ENCODE data around the gene SREBF2.

Gene SREBF2

DNA sequence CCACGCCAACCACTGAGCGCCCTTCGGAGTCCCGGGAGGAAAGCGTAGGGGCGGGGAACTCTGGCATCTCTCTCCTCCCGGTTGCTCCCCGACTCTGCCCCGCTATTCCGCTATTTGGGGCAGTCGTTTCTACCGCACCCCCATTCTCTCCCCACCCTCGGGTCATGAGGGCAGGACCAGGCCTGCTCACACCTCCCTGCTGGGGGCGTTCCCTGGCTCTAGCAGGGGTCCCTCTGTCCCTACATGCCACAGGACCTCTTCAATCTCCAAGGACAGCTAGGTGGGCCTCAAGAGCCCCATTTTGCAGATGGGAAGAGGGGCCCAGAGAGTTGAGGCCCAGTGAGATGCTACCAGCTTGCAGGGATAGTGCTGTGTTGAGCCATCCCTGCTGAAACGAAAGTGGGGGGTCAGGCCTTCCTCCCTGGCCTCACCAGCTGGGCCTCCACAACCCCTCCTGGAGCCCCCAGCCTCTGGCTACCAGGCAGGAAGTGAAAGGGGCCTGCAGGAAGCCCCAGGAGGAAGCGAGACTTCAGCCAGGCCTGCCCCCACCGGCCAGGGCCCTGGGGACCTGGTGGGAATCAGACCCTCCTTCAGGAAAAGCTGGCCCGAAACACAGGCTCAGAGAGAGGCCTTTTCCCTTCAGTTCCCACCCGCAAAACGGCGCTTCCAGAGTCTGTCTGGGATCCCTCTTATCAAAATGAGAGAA lies 87.5 kb downstream of the SREBF2 start:
- peak overlapping the region; percentile 9 to 43 for H3K4me3 ChIP-seq (ENCODE audit: low read length in 2 of 2)
- peak overlapping the region in 1 of 2 donors; percentile 77 for H3K27ac ChIP-seq (ENCODE audit: low read depth in 2 of 2, low read length in 2 of 2)
- peaks cover 23 to 29% of the 10 kb centered on the region in 2 donors for H3K27me3 ChIP-seq (ENCODE audit: control insufficient read depth in 2 of 2, insufficient read depth in 2 of 2, low read length in 2 of 2)
- H3K4me1 ChIP-seq (ENCODE audit: control insufficient read depth in 2 of 2, insufficient read depth in 2 of 2, low read length in 2 of 2) = peaks cover 11 to 21% of the 10 kb centered on the region in 2 donors
- no peaks in the 10 kb centered on the region for H3K36me3 ChIP-seq (ENCODE audit: control insufficient read depth in 2 of 2, insufficient read depth in 2 of 2, low read length in 2 of 2)
- H3K9ac ChIP-seq (ENCODE audit: low read depth in 1 of 2, low read length in 2 of 2) = no peak overlapping the region
- no peaks in the 10 kb centered on the region for H3K9me3 ChIP-seq (ENCODE audit: control insufficient read depth in 2 of 2, low read length in 2 of 2)

DNA sequence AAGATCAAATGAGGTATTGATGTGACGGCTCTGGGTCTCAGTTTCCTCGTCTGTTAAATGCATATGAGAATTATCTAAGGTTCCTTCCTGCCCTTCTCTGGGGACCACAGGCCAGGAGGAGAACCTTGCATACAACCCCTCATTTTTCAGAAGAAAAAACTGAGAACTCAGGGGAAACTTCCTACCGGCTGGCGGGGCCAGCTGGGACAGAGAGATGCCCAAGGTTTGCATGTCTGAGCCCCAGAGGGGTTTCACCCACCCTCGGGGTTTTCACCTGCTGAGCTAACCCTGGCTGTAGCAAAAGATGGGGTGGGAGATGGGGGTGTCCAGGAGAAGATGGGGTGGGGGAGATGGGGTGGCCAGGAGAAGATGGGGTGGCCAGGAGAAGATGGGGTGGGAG lies 89.4 kb downstream of the SREBF2 start:
- H3K4me1 ChIP-seq (ENCODE audit: control insufficient read depth in 2 of 2, insufficient read depth in 2 of 2, low read length in 2 of 2) = peaks cover 10 to 21% of the 10 kb centered on the region in 2 donors
- no peak overlapping the region for H3K27ac ChIP-seq (ENCODE audit: low read depth in 2 of 2, low read length in 2 of 2)
- no peaks in the 10 kb centered on the region for H3K9me3 ChIP-seq (ENCODE audit: control insufficient read depth in 2 of 2, low read length in 2 of 2)
- H3K9ac ChIP-seq (ENCODE audit: low read depth in 1 of 2, low read length in 2 of 2) = no peak overlapping the region
- H3K4me3 ChIP-seq (ENCODE audit: low read length in 2 of 2) = no peak overlapping the region
- peaks cover 13 to 21% of the 10 kb centered on the region in 2 donors for H3K27me3 ChIP-seq (ENCODE audit: control insufficient read depth in 2 of 2, insufficient read depth in 2 of 2, low read length in 2 of 2)
- H3K36me3 ChIP-seq (ENCODE audit: control insufficient read depth in 2 of 2, insufficient read depth in 2 of 2, low read length in 2 of 2) = no peaks in the 10 kb centered on the region

DNA sequence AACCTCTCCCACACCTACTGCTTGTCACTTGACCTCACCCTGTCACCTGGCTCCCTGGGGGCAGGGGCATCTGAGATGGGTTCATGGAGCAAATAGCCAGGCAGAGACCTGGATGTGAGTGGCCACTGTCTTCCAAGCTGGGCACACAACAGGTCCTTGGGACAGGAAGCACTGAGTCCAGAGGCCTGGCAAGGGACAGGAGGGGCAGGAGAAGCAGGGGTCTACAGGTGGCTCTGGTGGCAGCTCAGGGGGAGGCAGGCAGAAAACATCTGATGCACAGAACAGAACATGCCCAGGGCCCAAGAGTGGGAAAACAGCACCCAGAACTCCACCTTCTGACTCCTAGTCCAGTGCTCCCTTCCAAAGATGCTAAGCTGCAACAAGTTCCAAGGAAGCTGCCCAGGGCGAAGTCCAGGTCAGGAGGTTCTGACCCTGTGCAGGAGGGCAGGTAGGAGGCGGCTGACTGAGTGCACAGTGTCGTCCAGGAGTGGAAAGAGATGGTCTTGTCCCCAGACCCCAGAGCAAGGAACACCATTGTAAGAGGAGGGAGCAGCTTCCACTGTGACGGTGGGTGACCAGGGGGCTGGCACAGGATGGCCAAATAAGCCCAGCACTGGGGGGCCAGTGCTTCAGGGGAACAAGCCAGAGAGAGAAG lies 90.2 kb downstream of the SREBF2 start:
- Histone ChIP-seq H3K27ac (ENCODE audit: low read depth in 2 of 2, low read length in 2 of 2) (no peak overlapping the region), H3K4me1 (ENCODE audit: control insufficient read depth in 2 of 2, insufficient read depth in 2 of 2, low read length in 2 of 2) (peaks cover 10 to 15% of the 10 kb centered on the region in 2 donors), H3K4me3 (ENCODE audit: low read length in 2 of 2) (no peak overlapping the region), H3K9me3 (ENCODE audit: control insufficient read depth in 2 of 2, low read length in 2 of 2) (no peaks in the 10 kb centered on the region), H3K27me3 (ENCODE audit: control insufficient read depth in 2 of 2, insufficient read depth in 2 of 2, low read length in 2 of 2) (peaks cover 10 to 19% of the 10 kb centered on the region in 2 donors), H3K9ac (ENCODE audit: low read depth in 1 of 2, low read length in 2 of 2) (no peak overlapping the region), H3K36me3 (ENCODE audit: control insufficient read depth in 2 of 2, insufficient read depth in 2 of 2, low read length in 2 of 2) (no peaks in the 10 kb centered on the region)

DNA sequence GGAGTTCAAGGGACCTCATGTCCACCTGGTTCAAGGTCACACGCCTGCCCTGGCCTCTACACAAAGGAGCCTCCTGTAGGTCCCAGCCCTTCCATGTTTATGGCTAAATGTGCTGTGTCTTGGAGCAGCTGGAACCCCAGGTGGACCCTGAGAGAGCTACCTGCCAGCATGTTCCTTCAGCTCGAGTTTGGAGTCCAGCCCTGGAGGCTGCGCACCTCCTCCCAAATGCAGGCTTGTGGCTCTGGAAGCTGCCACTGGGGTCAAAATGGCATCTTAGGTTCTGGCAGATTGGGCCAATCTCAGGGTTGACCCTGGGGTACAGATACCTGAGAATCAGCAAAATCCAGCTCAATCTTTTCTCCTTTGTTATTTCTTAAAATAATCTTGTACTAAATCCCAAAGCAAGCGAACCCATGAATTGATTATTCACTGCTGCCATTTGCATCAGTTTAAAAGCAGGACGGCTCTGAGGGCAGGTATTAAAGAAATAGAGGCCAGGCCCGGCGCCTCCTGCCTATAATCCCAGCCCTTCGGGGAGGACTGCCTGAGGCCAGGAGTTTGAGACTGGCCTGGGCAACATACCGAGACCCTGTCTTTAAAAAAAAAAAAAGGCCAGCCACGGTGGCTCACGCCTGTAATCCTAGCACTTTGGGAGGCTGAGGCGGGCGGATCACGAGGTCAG lies 90.8 kb downstream of the SREBF2 start:
- peaks cover 7 to 16% of the 10 kb centered on the region in 2 donors for H3K27me3 ChIP-seq (ENCODE audit: control insufficient read depth in 2 of 2, insufficient read depth in 2 of 2, low read length in 2 of 2)
- no peaks in the 10 kb centered on the region for H3K9me3 ChIP-seq (ENCODE audit: control insufficient read depth in 2 of 2, low read length in 2 of 2)
- H3K36me3 ChIP-seq (ENCODE audit: control insufficient read depth in 2 of 2, insufficient read depth in 2 of 2, low read length in 2 of 2) = no peaks in the 10 kb centered on the region
- peaks cover 10 to 11% of the 10 kb centered on the region in 2 donors for H3K4me1 ChIP-seq (ENCODE audit: control insufficient read depth in 2 of 2, insufficient read depth in 2 of 2, low read length in 2 of 2)
- H3K9ac ChIP-seq (ENCODE audit: low read depth in 1 of 2, low read length in 2 of 2) = no peak overlapping the region
- no peak overlapping the region for H3K4me3 ChIP-seq (ENCODE audit: low read length in 2 of 2)
- H3K27ac ChIP-seq (ENCODE audit: low read depth in 2 of 2, low read length in 2 of 2) = no peak overlapping the region

DNA sequence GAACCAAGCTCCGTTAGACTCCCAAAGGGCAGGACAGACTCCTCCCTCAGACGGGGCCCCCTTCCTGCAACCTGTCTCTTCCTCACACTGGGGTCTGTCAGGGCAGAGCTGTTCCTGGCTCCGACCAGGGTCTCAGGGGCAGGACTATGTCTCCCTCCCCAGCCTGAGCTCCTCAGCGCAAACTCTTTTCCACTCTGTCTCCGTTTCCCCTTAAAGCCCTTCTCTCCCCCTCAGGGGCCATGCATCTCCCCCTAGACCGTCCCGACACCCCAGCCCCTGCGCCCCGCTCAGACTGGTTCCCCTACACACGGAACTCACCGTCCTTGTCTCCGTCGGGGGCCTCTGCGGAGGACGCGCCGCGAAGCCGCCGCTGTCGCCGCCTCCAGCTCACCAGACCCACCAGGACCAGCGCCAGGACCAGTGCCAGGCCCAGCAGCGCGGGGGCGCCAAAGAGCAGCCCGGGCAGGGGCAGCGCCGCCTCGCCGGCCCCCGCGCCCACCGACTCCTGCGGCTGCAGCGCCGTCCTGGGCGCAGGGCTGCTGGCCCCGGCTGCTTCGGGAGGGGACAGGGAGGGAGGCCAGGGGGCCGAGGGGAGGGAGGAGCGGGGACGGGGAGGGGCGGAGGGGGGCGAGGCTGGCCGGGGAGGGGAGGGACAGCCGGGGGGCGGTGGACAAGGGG lies 93.0 kb downstream of the SREBF2 start:
- Histone ChIP-seq H3K9me3 (ENCODE audit: control insufficient read depth in 2 of 2, low read length in 2 of 2) (no peaks in the 10 kb centered on the region), H3K27me3 (ENCODE audit: control insufficient read depth in 2 of 2, insufficient read depth in 2 of 2, low read length in 2 of 2) (peaks cover 7 to 10% of the 10 kb centered on the region in 2 donors), H3K9ac (ENCODE audit: low read depth in 1 of 2, low read length in 2 of 2) (peak overlapping the region in 1 of 2 donors; percentile 41), H3K4me3 (ENCODE audit: low read length in 2 of 2) (peak overlapping the region; percentile 35 to 50), H3K36me3 (ENCODE audit: control insufficient read depth in 2 of 2, insufficient read depth in 2 of 2, low read length in 2 of 2) (no peaks in the 10 kb centered on the region), H3K27ac (ENCODE audit: low read depth in 2 of 2, low read length in 2 of 2) (peak overlapping the region in 1 of 2 donors; percentile 58), H3K4me1 (ENCODE audit: control insufficient read depth in 2 of 2, insufficient read depth in 2 of 2, low read length in 2 of 2) (no peaks in the 10 kb centered on the region)

DNA sequence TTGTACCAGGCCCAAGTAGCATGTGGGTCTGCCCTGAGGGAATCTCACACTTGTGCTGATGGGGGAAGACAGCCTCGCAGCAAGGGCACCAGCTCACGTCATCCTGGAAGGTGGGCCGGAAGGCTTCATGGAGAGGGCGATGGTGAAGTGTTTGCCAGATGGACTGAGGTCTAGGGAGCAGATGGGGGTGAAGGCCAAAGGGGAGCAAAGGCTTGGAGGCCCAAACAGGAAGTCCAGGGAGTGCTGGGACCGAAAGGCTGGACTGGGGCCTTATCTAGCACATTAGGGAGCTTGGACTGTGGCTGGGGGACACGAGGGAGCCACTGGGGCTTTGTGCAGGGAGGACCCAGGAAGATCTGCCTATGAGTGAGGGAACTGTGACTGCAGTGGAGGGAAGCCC lies 94.9 kb downstream of the SREBF2 start:
- Histone ChIP-seq H3K36me3 (ENCODE audit: control insufficient read depth in 2 of 2, insufficient read depth in 2 of 2, low read length in 2 of 2) (no peaks in the 10 kb centered on the region), H3K27me3 (ENCODE audit: control insufficient read depth in 2 of 2, insufficient read depth in 2 of 2, low read length in 2 of 2) (peaks cover 7 to 10% of the 10 kb centered on the region in 2 donors), H3K4me1 (ENCODE audit: control insufficient read depth in 2 of 2, insufficient read depth in 2 of 2, low read length in 2 of 2) (no peaks in the 10 kb centered on the region), H3K9ac (ENCODE audit: low read depth in 1 of 2, low read length in 2 of 2) (no peak overlapping the region), H3K4me3 (ENCODE audit: low read length in 2 of 2) (no peak overlapping the region), H3K9me3 (ENCODE audit: control insufficient read depth in 2 of 2, low read length in 2 of 2) (no peaks in the 10 kb centered on the region), H3K27ac (ENCODE audit: low read depth in 2 of 2, low read length in 2 of 2) (no peak overlapping the region)

DNA sequence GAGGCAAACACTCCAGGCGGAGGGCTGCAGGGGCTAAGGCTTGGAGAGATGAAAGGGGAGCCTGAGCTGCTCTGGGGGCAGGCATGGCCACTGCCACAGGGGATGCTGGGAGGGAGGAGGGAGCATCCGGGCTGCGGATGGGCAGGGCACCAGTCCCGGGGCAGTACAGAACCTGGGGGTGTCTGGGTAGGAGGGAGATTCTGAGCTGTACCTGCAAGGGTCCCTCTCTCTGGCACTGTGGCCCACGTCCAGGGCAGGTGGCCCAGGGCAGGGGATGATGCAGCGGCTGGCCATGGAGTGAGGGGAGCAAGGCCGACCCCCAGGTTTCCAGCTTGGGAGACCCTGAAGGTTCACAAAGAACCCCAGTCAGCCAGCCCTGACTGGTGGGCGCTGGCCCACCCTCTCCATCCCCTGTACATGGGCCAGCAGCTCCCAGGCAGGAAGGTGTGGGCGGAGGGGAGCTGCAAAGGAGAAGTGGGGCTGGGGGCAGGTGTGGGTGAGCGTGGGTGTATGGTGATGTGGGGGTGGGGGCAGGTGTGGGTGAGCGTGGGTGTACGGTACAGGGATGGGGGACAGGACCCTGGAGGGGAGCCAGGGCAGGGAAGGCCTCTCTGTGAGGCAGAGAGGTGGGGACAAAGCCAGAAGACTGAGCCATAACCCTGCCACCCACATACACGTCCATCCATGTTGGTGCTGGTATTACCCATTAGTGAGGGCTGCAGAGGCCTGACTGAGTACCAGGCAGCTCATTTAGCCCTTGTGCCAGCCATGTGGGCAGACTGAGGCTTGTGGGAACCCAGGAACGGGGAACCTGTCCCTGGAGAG lies 95.9 kb downstream of the SREBF2 start:
- no peak overlapping the region for H3K4me3 ChIP-seq (ENCODE audit: low read length in 2 of 2)
- no peaks in the 10 kb centered on the region for H3K9me3 ChIP-seq (ENCODE audit: control insufficient read depth in 2 of 2, low read length in 2 of 2)
- no peak overlapping the region for H3K9ac ChIP-seq (ENCODE audit: low read depth in 1 of 2, low read length in 2 of 2)
- H3K27me3 ChIP-seq (ENCODE audit: control insufficient read depth in 2 of 2, insufficient read depth in 2 of 2, low read length in 2 of 2) = peaks cover 7 to 10% of the 10 kb centered on the region in 2 donors
- no peak overlapping the region for H3K27ac ChIP-seq (ENCODE audit: low read depth in 2 of 2, low read length in 2 of 2)
- H3K36me3 ChIP-seq (ENCODE audit: control insufficient read depth in 2 of 2, insufficient read depth in 2 of 2, low read length in 2 of 2) = no peaks in the 10 kb centered on the region
- H3K4me1 ChIP-seq (ENCODE audit: control insufficient read depth in 2 of 2, insufficient read depth in 2 of 2, low read length in 2 of 2) = no peaks in the 10 kb centered on the region

DNA sequence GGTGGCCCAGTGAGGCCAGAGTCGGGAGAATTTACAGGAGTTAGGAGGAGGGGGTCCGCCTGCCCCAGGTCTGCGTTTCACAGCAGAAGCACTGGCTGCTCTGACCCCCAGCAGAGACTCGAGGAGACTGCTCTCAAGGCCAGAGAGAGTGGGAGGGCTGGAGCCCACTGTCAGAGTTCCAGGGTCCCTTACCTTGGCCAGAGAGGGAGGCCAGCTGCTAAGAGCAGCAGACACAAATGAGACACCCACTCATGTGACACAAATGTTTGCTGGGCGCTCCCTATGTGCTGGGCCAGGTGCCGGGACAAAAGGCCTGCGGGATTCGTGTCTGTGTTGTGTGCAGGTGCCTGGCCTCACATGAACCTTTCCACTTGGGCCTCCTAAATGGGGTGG lies 96.5 kb downstream of the SREBF2 start:
- no peaks in the 10 kb centered on the region for H3K9me3 ChIP-seq (ENCODE audit: control insufficient read depth in 2 of 2, low read length in 2 of 2)
- no peaks in the 10 kb centered on the region for H3K36me3 ChIP-seq (ENCODE audit: control insufficient read depth in 2 of 2, insufficient read depth in 2 of 2, low read length in 2 of 2)
- no peaks in the 10 kb centered on the region for H3K4me1 ChIP-seq (ENCODE audit: control insufficient read depth in 2 of 2, insufficient read depth in 2 of 2, low read length in 2 of 2)
- H3K9ac ChIP-seq (ENCODE audit: low read depth in 1 of 2, low read length in 2 of 2) = no peak overlapping the region
- peaks cover 7 to 10% of the 10 kb centered on the region in 2 donors for H3K27me3 ChIP-seq (ENCODE audit: control insufficient read depth in 2 of 2, insufficient read depth in 2 of 2, low read length in 2 of 2)
- no peak overlapping the region for H3K4me3 ChIP-seq (ENCODE audit: low read length in 2 of 2)
- no peak overlapping the region for H3K27ac ChIP-seq (ENCODE audit: low read depth in 2 of 2, low read length in 2 of 2)

DNA sequence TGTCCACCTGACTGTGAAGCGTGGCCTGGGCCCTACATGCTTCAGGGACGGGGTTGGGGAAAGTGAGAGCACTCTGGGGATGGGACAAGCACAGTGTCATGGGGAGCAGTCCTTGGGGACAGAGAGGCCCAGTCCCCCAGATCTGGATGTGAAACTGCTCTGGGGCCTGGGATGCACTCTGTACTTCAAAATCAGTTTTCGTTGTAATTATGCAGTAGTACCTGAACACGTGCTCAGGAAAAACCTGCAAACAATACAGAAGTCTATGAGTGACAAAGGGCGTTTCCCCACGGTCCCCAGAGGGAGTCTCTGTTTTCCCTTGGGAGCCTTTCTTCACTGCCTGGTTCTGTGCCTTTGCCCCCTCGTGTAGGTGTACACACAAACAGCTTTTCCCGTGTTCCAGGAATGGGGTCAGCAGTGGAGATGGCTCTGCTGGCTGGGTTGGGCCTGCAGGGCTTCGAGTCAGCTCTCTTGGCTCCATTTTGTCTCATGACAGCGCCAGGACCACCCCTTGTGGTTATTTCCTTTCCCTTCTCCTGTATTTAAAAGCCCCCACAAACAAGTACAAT lies 98.9 kb downstream of the SREBF2 start:
- Histone ChIP-seq H3K9ac (ENCODE audit: low read depth in 1 of 2, low read length in 2 of 2) (no peak overlapping the region), H3K9me3 (ENCODE audit: control insufficient read depth in 2 of 2, low read length in 2 of 2) (no peaks in the 10 kb centered on the region), H3K27me3 (ENCODE audit: control insufficient read depth in 2 of 2, insufficient read depth in 2 of 2, low read length in 2 of 2) (no peaks in the 10 kb centered on the region), H3K27ac (ENCODE audit: low read depth in 2 of 2, low read length in 2 of 2) (no peak overlapping the region), H3K4me1 (ENCODE audit: control insufficient read depth in 2 of 2, insufficient read depth in 2 of 2, low read length in 2 of 2) (no peaks in the 10 kb centered on the region), H3K36me3 (ENCODE audit: control insufficient read depth in 2 of 2, insufficient read depth in 2 of 2, low read length in 2 of 2) (no peaks in the 10 kb centered on the region), H3K4me3 (ENCODE audit: low read length in 2 of 2) (no peak overlapping the region)

Data from mucosa of rectum (tissue), 2 donors.